ENCODE measurements around the gene COA3. TPM values are rescaled to one million over a fixed set of nuclear protein-coding genes. Genes with fewer than 3 reads are reported as not detected.

COA3 gene
- total and polyA plus RNA-seq, 4 donors, result 62.3 to 294 (median 103) TPM

DNA sequence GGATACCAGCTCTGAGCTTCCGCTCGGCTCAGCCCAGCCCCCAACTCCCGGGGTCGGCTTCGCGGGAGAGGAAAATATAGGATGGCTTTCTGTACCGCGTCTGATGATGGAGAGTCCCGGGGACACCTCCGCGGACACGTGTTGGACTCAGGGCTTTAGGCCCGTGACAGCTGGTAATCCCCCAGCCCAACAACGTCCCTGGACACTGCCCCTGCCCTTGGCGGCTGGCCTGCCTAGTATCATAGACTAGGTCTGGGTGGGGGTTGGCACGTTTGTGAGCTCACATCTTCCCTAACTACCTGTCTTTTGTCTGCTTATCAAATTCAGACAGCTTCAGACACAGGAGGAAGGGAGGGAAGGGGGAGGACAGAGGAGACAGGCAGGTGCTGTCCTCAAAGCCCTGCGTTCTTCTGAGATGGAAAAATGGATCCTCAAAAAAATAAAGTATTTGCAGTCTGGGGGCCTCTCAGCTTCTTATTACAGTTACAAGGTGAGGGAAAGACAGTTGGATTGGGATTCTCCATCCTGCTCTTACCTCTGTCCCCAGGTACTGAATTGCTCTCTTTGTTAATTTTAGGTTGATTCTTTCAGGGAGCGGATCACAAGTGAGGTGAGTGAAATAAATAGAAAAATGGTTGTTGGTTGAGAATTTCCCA, 35.4 kb upstream of the COA3 start:
- H3K9me3 ChIP-seq (ENCODE audit: control insufficient read depth in 4 of 4, low read length in 3 of 4), result no peaks in the 10 kb centered on the region
- no peak for DNase-seq (ENCODE audit: low spot score)
- H3K4me1 ChIP-seq (ENCODE audit: control insufficient read depth in 4 of 4, insufficient read depth in 4 of 4, low read length in 3 of 4), result peaks cover 2 to 32% (median 24%) of the 10 kb centered on the region in 4 donors
- peaks cover 7 to 23% (median 16%) of the 10 kb centered on the region in 4 donors for H3K36me3 ChIP-seq (ENCODE audit: control insufficient read depth in 4 of 4, insufficient read depth in 3 of 4, low read depth in 1 of 4, low read length in 3 of 4)
- no peak for TF ChIP-seq TAF1 (conservative IDR thresholded peaks at IDR 0.05)
- TF ChIP-seq, protein P1, sequence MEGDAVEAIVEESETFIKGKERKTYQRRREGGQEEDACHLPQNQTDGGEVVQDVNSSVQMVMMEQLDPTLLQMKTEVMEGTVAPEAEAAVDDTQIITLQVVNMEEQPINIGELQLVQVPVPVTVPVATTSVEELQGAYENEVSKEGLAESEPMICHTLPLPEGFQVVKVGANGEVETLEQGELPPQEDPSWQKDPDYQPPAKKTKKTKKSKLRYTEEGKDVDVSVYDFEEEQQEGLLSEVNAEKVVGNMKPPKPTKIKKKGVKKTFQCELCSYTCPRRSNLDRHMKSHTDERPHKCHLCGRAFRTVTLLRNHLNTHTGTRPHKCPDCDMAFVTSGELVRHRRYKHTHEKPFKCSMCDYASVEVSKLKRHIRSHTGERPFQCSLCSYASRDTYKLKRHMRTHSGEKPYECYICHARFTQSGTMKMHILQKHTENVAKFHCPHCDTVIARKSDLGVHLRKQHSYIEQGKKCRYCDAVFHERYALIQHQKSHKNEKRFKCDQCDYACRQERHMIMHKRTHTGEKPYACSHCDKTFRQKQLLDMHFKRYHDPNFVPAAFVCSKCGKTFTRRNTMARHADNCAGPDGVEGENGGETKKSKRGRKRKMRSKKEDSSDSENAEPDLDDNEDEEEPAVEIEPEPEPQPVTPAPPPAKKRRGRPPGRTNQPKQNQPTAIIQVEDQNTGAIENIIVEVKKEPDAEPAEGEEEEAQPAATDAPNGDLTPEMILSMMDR (IDR thresholded peaks at IDR 0.05; ENCODE audit: low read depth, low read length, missing input control), result no peak
- no peak for TF ChIP-seq GABPA (IDR thresholded peaks at IDR 0.05 in 1 of 2, conservative IDR thresholded peaks at IDR 0.05 in 1 of 2)
- TF ChIP-seq, protein P2, sequence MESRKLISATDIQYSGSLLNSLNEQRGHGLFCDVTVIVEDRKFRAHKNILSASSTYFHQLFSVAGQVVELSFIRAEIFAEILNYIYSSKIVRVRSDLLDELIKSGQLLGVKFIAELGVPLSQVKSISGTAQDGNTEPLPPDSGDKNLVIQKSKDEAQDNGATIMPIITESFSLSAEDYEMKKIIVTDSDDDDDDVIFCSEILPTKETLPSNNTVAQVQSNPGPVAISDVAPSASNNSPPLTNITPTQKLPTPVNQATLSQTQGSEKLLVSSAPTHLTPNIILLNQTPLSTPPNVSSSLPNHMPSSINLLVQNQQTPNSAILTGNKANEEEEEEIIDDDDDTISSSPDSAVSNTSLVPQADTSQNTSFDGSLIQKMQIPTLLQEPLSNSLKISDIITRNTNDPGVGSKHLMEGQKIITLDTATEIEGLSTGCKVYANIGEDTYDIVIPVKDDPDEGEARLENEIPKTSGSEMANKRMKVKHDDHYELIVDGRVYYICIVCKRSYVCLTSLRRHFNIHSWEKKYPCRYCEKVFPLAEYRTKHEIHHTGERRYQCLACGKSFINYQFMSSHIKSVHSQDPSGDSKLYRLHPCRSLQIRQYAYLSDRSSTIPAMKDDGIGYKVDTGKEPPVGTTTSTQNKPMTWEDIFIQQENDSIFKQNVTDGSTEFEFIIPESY (IDR thresholded peaks at IDR 0.05), result no peak
- no peak for TF ChIP-seq HNF4G (IDR thresholded peaks at IDR 0.05)
- no peak for TF ChIP-seq FOXA1 (IDR thresholded peaks at IDR 0.05)
- no peak for TF ChIP-seq RXRA (IDR thresholded peaks at IDR 0.05)
- no peak for TF ChIP-seq SP1 (IDR thresholded peaks at IDR 0.05)
- TF ChIP-seq EGR1 (IDR thresholded peaks at IDR 0.05; ENCODE audit: low read depth in 2 of 2), result no peak
- TF ChIP-seq YY1 (IDR thresholded peaks at IDR 0.05), result no peak
- TF ChIP-seq FOXA2 (IDR thresholded peaks at IDR 0.05), result no peak
- no peak for TF ChIP-seq NR2F2 (IDR thresholded peaks at IDR 0.05)
- TF ChIP-seq, protein P3, sequence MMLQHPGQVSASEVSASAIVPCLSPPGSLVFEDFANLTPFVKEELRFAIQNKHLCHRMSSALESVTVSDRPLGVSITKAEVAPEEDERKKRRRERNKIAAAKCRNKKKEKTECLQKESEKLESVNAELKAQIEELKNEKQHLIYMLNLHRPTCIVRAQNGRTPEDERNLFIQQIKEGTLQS (IDR thresholded peaks at IDR 0.05), result no peak
- TF ChIP-seq JUND (IDR thresholded peaks at IDR 0.05), result no peak
- TF ChIP-seq, protein P4, sequence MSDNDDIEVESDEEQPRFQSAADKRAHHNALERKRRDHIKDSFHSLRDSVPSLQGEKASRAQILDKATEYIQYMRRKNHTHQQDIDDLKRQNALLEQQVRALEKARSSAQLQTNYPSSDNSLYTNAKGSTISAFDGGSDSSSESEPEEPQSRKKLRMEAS (IDR thresholded peaks at IDR 0.05), result no peak
- TF ChIP-seq, protein P5, sequence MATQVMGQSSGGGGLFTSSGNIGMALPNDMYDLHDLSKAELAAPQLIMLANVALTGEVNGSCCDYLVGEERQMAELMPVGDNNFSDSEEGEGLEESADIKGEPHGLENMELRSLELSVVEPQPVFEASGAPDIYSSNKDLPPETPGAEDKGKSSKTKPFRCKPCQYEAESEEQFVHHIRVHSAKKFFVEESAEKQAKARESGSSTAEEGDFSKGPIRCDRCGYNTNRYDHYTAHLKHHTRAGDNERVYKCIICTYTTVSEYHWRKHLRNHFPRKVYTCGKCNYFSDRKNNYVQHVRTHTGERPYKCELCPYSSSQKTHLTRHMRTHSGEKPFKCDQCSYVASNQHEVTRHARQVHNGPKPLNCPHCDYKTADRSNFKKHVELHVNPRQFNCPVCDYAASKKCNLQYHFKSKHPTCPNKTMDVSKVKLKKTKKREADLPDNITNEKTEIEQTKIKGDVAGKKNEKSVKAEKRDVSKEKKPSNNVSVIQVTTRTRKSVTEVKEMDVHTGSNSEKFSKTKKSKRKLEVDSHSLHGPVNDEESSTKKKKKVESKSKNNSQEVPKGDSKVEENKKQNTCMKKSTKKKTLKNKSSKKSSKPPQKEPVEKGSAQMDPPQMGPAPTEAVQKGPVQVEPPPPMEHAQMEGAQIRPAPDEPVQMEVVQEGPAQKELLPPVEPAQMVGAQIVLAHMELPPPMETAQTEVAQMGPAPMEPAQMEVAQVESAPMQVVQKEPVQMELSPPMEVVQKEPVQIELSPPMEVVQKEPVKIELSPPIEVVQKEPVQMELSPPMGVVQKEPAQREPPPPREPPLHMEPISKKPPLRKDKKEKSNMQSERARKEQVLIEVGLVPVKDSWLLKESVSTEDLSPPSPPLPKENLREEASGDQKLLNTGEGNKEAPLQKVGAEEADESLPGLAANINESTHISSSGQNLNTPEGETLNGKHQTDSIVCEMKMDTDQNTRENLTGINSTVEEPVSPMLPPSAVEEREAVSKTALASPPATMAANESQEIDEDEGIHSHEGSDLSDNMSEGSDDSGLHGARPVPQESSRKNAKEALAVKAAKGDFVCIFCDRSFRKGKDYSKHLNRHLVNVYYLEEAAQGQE (IDR thresholded peaks at IDR 0.05), result no peak
- TF ChIP-seq RAD21 (IDR thresholded peaks at IDR 0.05), result no peak
- no peak for TF ChIP-seq HNF4A (conservative IDR thresholded peaks at IDR 0.05)
- H3K9ac ChIP-seq (ENCODE audit: low read depth in 1 of 2, low read length in 2 of 2), result peak overlapping the region; percentile 94 to 98
- peak overlapping the region; percentile 87 to 95 for H3K27ac ChIP-seq (ENCODE audit: low read depth in 1 of 2, low read length in 2 of 2)
- H3K4me3 ChIP-seq (ENCODE audit: low read depth in 1 of 3, low read length in 3 of 3), result peak overlapping the region; percentile 76 to 98 (median 94)
- H3K27me3 ChIP-seq (ENCODE audit: control insufficient read depth in 4 of 4, insufficient read depth in 4 of 4, low read length in 3 of 4), result no peaks in the 10 kb centered on the region
- WGBS, result 8% methylated on average over 18 of the region's 18 CpGs
